H1 (cell line): ENCODE results near the gene KCTD4. TPM values are rescaled to one million over a fixed set of nuclear protein-coding genes. Genes with fewer than 3 reads are reported as not detected.

Experiments used
- CTCF ChIA-PET: fragments of 300-600 bp; sonication (Branson Sonifier 250); formaldehyde crosslinking; loops from one replicate; lab custom pipeline; 2021; ENCODE audit not compliant: partially characterized antibody; lab: Charles Lee
- POLR2A ChIA-PET: fragments of 300-600 bp; sonication (Branson Sonifier 250); formaldehyde crosslinking; loops from one replicate; lab custom pipeline; 2021; ENCODE audit warnings: inconsistent platforms; ENCODE audit not compliant: partially characterized antibody; lab: Charles Lee
- DNase-seq, 2 experiments: peaks; one replicate each; pipeline versions ENCODE4 v3.0.0 to v3.0.0-alpha.2; 2010 to 2022; ENCODE audit warnings: low spot score in 2 of 2, low read depth in 1 of 2, mixed read lengths in 1 of 2
- FAIRE-seq: peaks from 2 replicates; lab custom pipeline; 2011; peaks lifted over from hg19 to GRCh38; lab: Jason Lieb, UNC
- H2AFZ ChIP-seq: 2 replicates; pipeline ENCODE4 v1.8.1; 2012; ENCODE audit warnings: low read length, inconsistent platforms
- H2AK5ac ChIP-seq: 2 replicates; pipeline ENCODE4 v1.6.1; 2013; ENCODE audit warnings: low read depth, low read length
- H2BK120ac ChIP-seq: replicated peaks from 2 replicates; pipeline ENCODE3; 2013; ENCODE audit warnings: low read depth, low read length, inconsistent platforms
- H2BK12ac ChIP-seq: 2 replicates; pipeline ENCODE4 v1.6.1; 2013; ENCODE audit warnings: low read depth, low read length
- H2BK15ac ChIP-seq: 2 replicates; pipeline ENCODE4 v1.6.1; 2013; ENCODE audit warnings: low read length
- H2BK20ac ChIP-seq: 2 replicates; pipeline ENCODE4 v1.6.1; 2013; ENCODE audit warnings: low read length
- H2BK5ac ChIP-seq: 2 replicates; pipeline ENCODE4 v1.6.1; 2013; ENCODE audit warnings: low read depth, low read length
- H3K14ac ChIP-seq: 2 replicates; pipeline ENCODE4 v1.6.1; 2013; ENCODE audit warnings: inconsistent platforms; ENCODE audit not compliant: insufficient read length
- H3K18ac ChIP-seq: 2 replicates; pipeline ENCODE4 v1.6.1; 2013; ENCODE audit warnings: low read length; ENCODE audit errors: extremely low read depth
- H3K23ac ChIP-seq: 2 replicates; pipeline ENCODE4 v1.6.1; 2013; ENCODE audit warnings: inconsistent platforms; ENCODE audit not compliant: insufficient read length
- H3K23me2 ChIP-seq: 2 replicates; pipeline ENCODE4 v1.6.1; 2013; ENCODE audit warnings: low read depth, low read length
- H3K27ac ChIP-seq: 2 replicates; pipeline ENCODE4 v1.6.1; 2011; ENCODE audit warnings: low read depth, low read length, inconsistent platforms
- H3K27me3 ChIP-seq, 4 experiments: replicated peaks in 1 of 4; 1 replicate in 1 of 4; 2 replicates in 3 of 4; pipeline versions ENCODE4 v1.6.1 to v1.8.1; 2011 to 2013; ENCODE audit warnings: low read length in 3 of 4, mild to moderate bottlenecking in 3 of 4, inconsistent platforms in 2 of 4, mixed read lengths in 2 of 4, moderate library complexity in 1 of 4; ENCODE audit not compliant: control insufficient read depth in 3 of 4, insufficient read depth in 3 of 4; ENCODE audit errors: extremely low read depth in 1 of 4
- H3K36me3 ChIP-seq, 4 experiments: 2 replicates each; pipeline versions ENCODE4 v1.6.1 to v1.8.1; 2011 to 2013; ENCODE audit warnings: mild to moderate bottlenecking in 4 of 4, low read length in 3 of 4, moderate library complexity in 2 of 4, control low read depth in 1 of 4, inconsistent platforms in 1 of 4; ENCODE audit not compliant: insufficient read depth in 4 of 4, control insufficient read depth in 2 of 4
- H3K4ac ChIP-seq: replicated peaks from 2 replicates; pipeline ENCODE3; 2013; ENCODE audit warnings: low read length, low read depth, mixed read lengths, inconsistent platforms; ENCODE audit not compliant: insufficient read length
- H3K4me1 ChIP-seq, 4 experiments: replicated peaks in 1 of 4; 1 replicate in 1 of 4; 2 replicates in 3 of 4; pipeline versions ENCODE4 v1.6.1 to v1.8.1; 2011 to 2013; ENCODE audit warnings: low read length in 3 of 4, inconsistent platforms in 2 of 4, mixed read lengths in 1 of 4; ENCODE audit not compliant: insufficient read depth in 4 of 4, control insufficient read depth in 3 of 4
- H3K4me2 ChIP-seq, 2 experiments: 2 replicates each; pipeline versions ENCODE4 v1.6.1 to v1.8.1; 2011 to 2013; ENCODE audit warnings: low read depth in 2 of 2, low read length in 2 of 2, control low read depth in 1 of 2, inconsistent platforms in 1 of 2, mild to moderate bottlenecking in 1 of 2; ENCODE audit not compliant: insufficient read depth in 1 of 2
- H3K4me3 ChIP-seq, 4 experiments: fragments of 200-600, 300-600 bp in 1 of 4; sonication (generic), shearing (Covaris generic), sonication (Bioruptor Twin) in 1 of 4; 2 replicates each; pipeline versions ENCODE4 v1.5.1 to v1.8.1; 2011 to 2016; ENCODE audit warnings: low read length in 4 of 4, low read depth in 3 of 4, control low read depth in 2 of 4, inconsistent platforms in 2 of 4, mild to moderate bottlenecking in 2 of 4, mixed read lengths in 1 of 4, moderate library complexity in 1 of 4; ENCODE audit not compliant: insufficient read depth in 2 of 4; ENCODE audit errors: extremely low read depth in 1 of 4
- H3K56ac ChIP-seq: replicated peaks from 2 replicates; pipeline ENCODE3; 2013; ENCODE audit warnings: low read depth, mild to moderate bottlenecking, mixed read lengths, low read length, inconsistent platforms; ENCODE audit not compliant: insufficient read length
- H3K79me1 ChIP-seq: 2 replicates; pipeline ENCODE4 v1.6.1; 2013; ENCODE audit warnings: low read depth, low read length, control low read depth
- H3K79me2 ChIP-seq, 2 experiments: 2 replicates each; pipeline versions ENCODE4 v1.6.1 to v1.8.1; 2012 to 2013; ENCODE audit warnings: low read length in 2 of 2, mild to moderate bottlenecking in 2 of 2, inconsistent platforms in 1 of 2; ENCODE audit not compliant: insufficient read depth in 2 of 2, control insufficient read depth in 1 of 2
- H3K9ac ChIP-seq, 4 experiments: replicated peaks in 1 of 4; 1 replicate in 1 of 4; 2 replicates in 3 of 4; pipeline versions ENCODE4 v1.6.1 to v1.8.1; 2011 to 2013; ENCODE audit warnings: low read depth in 3 of 4, low read length in 3 of 4, control low read depth in 2 of 4, mild to moderate bottlenecking in 2 of 4, moderate library complexity in 2 of 4, inconsistent platforms in 1 of 4; ENCODE audit errors: extremely low read depth in 1 of 4
- H3K9me3 ChIP-seq, 2 experiments: 2 replicates each; pipeline versions ENCODE4 v1.6.1 to v1.8.1; 2012 to 2013; ENCODE audit warnings: mild to moderate bottlenecking in 2 of 2, moderate library complexity in 2 of 2, control low read depth in 1 of 2, inconsistent platforms in 1 of 2, low read depth in 1 of 2, low read length in 1 of 2, mixed read lengths in 1 of 2; ENCODE audit not compliant: insufficient read depth in 2 of 2
- H4K20me1 ChIP-seq, 2 experiments: replicated peaks in 1 of 2; 2 replicates each; pipeline versions ENCODE3 to v1.8.1; 2011 to 2013; ENCODE audit warnings: inconsistent platforms in 2 of 2, low read length in 2 of 2, mild to moderate bottlenecking in 1 of 2; ENCODE audit not compliant: insufficient read depth in 2 of 2, control insufficient read depth in 1 of 2
- H4K5ac ChIP-seq: 2 replicates; pipeline ENCODE4 v1.6.1; 2013; ENCODE audit warnings: low read length, low read depth, mixed read lengths, inconsistent platforms; ENCODE audit not compliant: insufficient read length
- H4K8ac ChIP-seq: 2 replicates; pipeline ENCODE4 v1.8.0; 2013; ENCODE audit warnings: mild to moderate bottlenecking, moderate library complexity, low read length, inconsistent platforms; ENCODE audit not compliant: insufficient read depth; ENCODE audit errors: extremely low read depth
- H4K91ac ChIP-seq: replicated peaks from 2 replicates; pipeline ENCODE3; 2013; ENCODE audit warnings: low read length, mixed read lengths, inconsistent platforms; ENCODE audit not compliant: insufficient read length
- ASH2L ChIP-seq: fragments of 200-600, 300-600 bp; sonication (generic); IDR thresholded peaks from one replicate; pipeline ENCODE4 v1.7.1; 2017; ENCODE audit warnings: low read length
- BACH1 ChIP-seq: IDR thresholded peaks from 2 replicates; pipeline ENCODE4 v1.6.1; 2012; ENCODE audit warnings: low read length, improper control_type of control experiment
- EP300 ChIP-seq, 2 experiments: IDR thresholded peaks; 1 replicate in 1 of 2; 2 replicates in 1 of 2; pipeline ENCODE4 v1.6.1; 2011 to 2012; ENCODE audit warnings: low read depth in 2 of 2, low read length in 2 of 2, mild to moderate bottlenecking in 2 of 2, borderline replicate concordance in 1 of 2, inconsistent platforms in 1 of 2, moderate library complexity in 1 of 2
- GABPA ChIP-seq: IDR thresholded peaks from 2 replicates; pipeline ENCODE4 v1.6.1; 2011; ENCODE audit warnings: mild to moderate bottlenecking, low read length, moderate library complexity, borderline replicate concordance; ENCODE audit not compliant: insufficient read depth
- GTF2F1 ChIP-seq: IDR thresholded peaks from 2 replicates; pipeline ENCODE4 v1.6.1; 2012; ENCODE audit warnings: low read depth, low read length, improper control_type of control experiment, borderline replicate concordance
- KDM4A ChIP-seq: IDR thresholded peaks from one replicate; pipeline ENCODE4 v1.7.1; 2012; ENCODE audit warnings: low read depth, mild to moderate bottlenecking, moderate library complexity, low read length, inconsistent platforms; ENCODE audit not compliant: severe bottlenecking
- PHF8 ChIP-seq: fragments of 200-600 bp; sonication (generic); conservative IDR thresholded peaks from 2 replicates; pipeline ENCODE4 v1.7.1; 2012; ENCODE audit warnings: low read depth, mild to moderate bottlenecking, inconsistent platforms, low read length, moderate library complexity
- SIX5 ChIP-seq: IDR thresholded peaks from 2 replicates; pipeline ENCODE4 v1.6.1; 2011; ENCODE audit warnings: mild to moderate bottlenecking, low read depth, low read length
- SP2 ChIP-seq: IDR thresholded peaks from 2 replicates; pipeline ENCODE4 v1.6.1; 2012; ENCODE audit warnings: mild to moderate bottlenecking, low read length, inconsistent platforms
- SRF ChIP-seq: IDR thresholded peaks from 2 replicates; pipeline ENCODE4 v1.6.1; 2011; ENCODE audit warnings: mild to moderate bottlenecking, low read depth, low read length, moderate library complexity
- SUZ12 ChIP-seq: fragments of 200-600 bp; sonication (generic); IDR thresholded peaks from 2 replicates; pipeline ENCODE4 v1.6.1; 2012; ENCODE audit warnings: mild to moderate bottlenecking, inconsistent platforms, low read length, moderate library complexity, mixed read lengths
- TAF7 ChIP-seq: optimal IDR thresholded peaks from 2 replicates; pipeline ENCODE3; 2011; ENCODE audit warnings: low read depth, mild to moderate bottlenecking, inconsistent platforms, low read length, moderate library complexity, borderline replicate concordance
- WGBS, 2 experiments: shearing (Covaris generic) in 1 of 2; methylation state at CpG; one replicate each; pipeline versions ENCODE4 v1.1.6 to v1.1.7; 2013 to 2015; ENCODE audit warnings: low lambda C conversion rate in 2 of 2, mixed read lengths in 2 of 2, inconsistent platforms in 1 of 2, low coverage in 1 of 2, missing lambda C conversion rate in 1 of 2; ENCODE audit not compliant: insufficient replicate concordance in 2 of 2, insufficient coverage in 1 of 2, insufficient read length in 1 of 2; ENCODE audit errors: extremely low coverage in 1 of 2, missing lambda C conversion rate in 1 of 2; 5-methylcytosine and 5-hydroxymethylcytosine counted together
- polyA plus RNA-seq, 7 experiments: library from polyadenylated mRNA; depleted of rRNA in 3 of 7; stranded (reverse) in 5 of 7; unstranded in 2 of 7; fragments of >200 nt in 5 of 7; fragments of 200-250 nt in 2 of 7; gene quantifications; 1 replicate in 5 of 7; 2 replicates in 1 of 7; 4 replicates in 1 of 7; pipeline versions ENCODE4 v1.2.1 to v1.2.3, GENCODE V29; 2011 to 2013; ENCODE audit warnings: missing spikeins in 2 of 7, mixed read lengths in 2 of 7
- total RNA-seq: library from RNA; stranded (reverse); fragmentation: NEBNext Ultra II Directional; extraction: Animal tissue kit (Norgen Biotek cat#: 25700); gene quantifications from 2 replicates; pipeline ENCODE4 v1.2.1, GENCODE V29; 2021
- TF ChIP-seq, protein P1 (sequence below): IDR thresholded peaks from 2 replicates; pipeline ENCODE4 v1.6.1; 2011; ENCODE audit warnings: low read depth, mild to moderate bottlenecking, low read length; ENCODE audit not compliant: insufficient read depth
- TF ChIP-seq, protein P2 (sequence below): IDR thresholded peaks from 2 replicates; pipeline ENCODE4 v1.6.1; 2012; ENCODE audit warnings: inconsistent platforms

KCTD4 gene
- total and polyA plus RNA-seq, 2 of the 8 experiments (the other 6 are each of a cell fraction or from before 2014, with no cell fraction given) = not detected

DNA sequence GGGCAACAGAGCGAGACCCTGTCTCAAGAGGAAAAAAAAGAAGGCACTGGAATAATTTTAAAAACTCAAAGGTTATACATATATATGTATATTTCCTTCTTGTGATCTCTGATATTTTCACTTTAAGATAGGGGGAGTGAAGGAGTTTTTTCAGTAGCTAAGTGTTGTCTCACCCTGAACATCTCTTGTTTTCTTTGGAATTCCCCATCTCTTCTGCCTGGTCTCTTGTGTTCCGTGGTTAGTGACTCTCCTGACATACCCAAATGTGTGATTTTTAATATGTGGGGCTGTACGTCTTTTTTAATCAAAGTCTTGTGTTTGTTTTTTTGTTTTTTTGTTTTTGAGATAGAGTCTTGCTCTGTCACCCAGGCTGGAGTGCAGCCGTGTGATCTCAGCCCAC lies 15.3 kb upstream of the KCTD4 start:
- H2BK20ac ChIP-seq = no peak overlapping the region
- ChIA-PET POLR2A (no interaction called here), CTCF (interaction anchor here (2.2 to 3.7 kb wide), 2 partner anchors 22 to 65 kb away, joined by 8 to 12 read pairs; no protein-coding TSS in a partner anchor)
- no peak overlapping the region for H4K8ac ChIP-seq
- H3K4ac ChIP-seq = no peak overlapping the region
- H3K14ac ChIP-seq = no peak overlapping the region
- no peak overlapping the region for H3K56ac ChIP-seq
- no peaks in the 10 kb centered on the region for H3K79me1 ChIP-seq
- H2BK15ac ChIP-seq = no peak overlapping the region
- H2AK5ac ChIP-seq = no peak overlapping the region
- no peak overlapping the region for H3K27ac ChIP-seq
- no peak overlapping the region for H2BK5ac ChIP-seq
- H2BK120ac ChIP-seq = no peak overlapping the region
- H3K9me3 ChIP-seq = no peaks in the 10 kb centered on the region
- no peaks in the 10 kb centered on the region for H3K27me3 ChIP-seq
- peaks cover 0 to 5% (median 4%) of the 10 kb centered on the region in 4 experiments; a peak in 5 of 7 replicates for H3K4me1 ChIP-seq
- TF ChIP-seq, protein P1, sequence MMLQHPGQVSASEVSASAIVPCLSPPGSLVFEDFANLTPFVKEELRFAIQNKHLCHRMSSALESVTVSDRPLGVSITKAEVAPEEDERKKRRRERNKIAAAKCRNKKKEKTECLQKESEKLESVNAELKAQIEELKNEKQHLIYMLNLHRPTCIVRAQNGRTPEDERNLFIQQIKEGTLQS = no peak
- TF ChIP-seq ASH2L (no peak), SP2 (no peak), PHF8 (no peak), KDM4A (no peak), TAF7 (no peak), GABPA (no peak), SIX5 (no peak), BACH1 (no peak), GTF2F1 (no peak), SUZ12 (no peak), EP300 (IDR thresholded peaks at IDR 0.05; ENCODE audit: borderline replicate concordance in 1 of 2, low read depth in 2 of 2, low read length in 2 of 2) (no peak), SRF (no peak)
- TF ChIP-seq, protein P2, sequence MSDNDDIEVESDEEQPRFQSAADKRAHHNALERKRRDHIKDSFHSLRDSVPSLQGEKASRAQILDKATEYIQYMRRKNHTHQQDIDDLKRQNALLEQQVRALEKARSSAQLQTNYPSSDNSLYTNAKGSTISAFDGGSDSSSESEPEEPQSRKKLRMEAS = no peak
- no peak overlapping the region for H3K4me2 ChIP-seq
- H3K23ac ChIP-seq = no peak overlapping the region
- H2AFZ ChIP-seq = no peak overlapping the region
- H3K79me2 ChIP-seq = peaks cover 0 to 8% of the 10 kb centered on the region in 2 experiments; a peak in 1 of 4 replicates
- H3K18ac ChIP-seq = no peak overlapping the region
- H3K4me3 ChIP-seq = no peak overlapping the region
- no peak for FAIRE-seq
- no peak overlapping the region for H4K5ac ChIP-seq
- peaks cover 0 to 2% of the 10 kb centered on the region in 2 experiments for H4K20me1 ChIP-seq
- no peak overlapping the region for H3K9ac ChIP-seq
- no peak overlapping the region for H4K91ac ChIP-seq
- no peak for DNase-seq
- H3K36me3 ChIP-seq = no peaks in the 10 kb centered on the region
- no peak overlapping the region for H2BK12ac ChIP-seq
- H3K23me2 ChIP-seq = no peaks in the 10 kb centered on the region
- 93% methylated on average over 4 of the region's 4 CpGs; no CpG with 5 or more reads in 1 of the 2 experiments for WGBS, 2 experiments
